Mucosa of rectum (tissue), 2 donors: ENCODE data around the gene UBE2O.

Experiments
- H3K27ac ChIP-seq, 2 donors: one replicate each; pipeline ENCODE4 v1.7.0; 2013; ENCODE audit warnings: inconsistent platforms in 2 of 2, low read depth in 2 of 2, low read length in 2 of 2
- H3K27me3 ChIP-seq, 2 donors: one replicate each; pipeline ENCODE4 v1.7.0; 2013; ENCODE audit warnings: low read length in 2 of 2; ENCODE audit not compliant: control insufficient read depth in 2 of 2, insufficient read depth in 2 of 2
- H3K36me3 ChIP-seq, 2 donors: one replicate each; pipeline ENCODE4 v1.7.0; 2013; ENCODE audit warnings: low read length in 2 of 2; ENCODE audit not compliant: control insufficient read depth in 2 of 2, insufficient read depth in 2 of 2
- H3K4me1 ChIP-seq, 2 donors: one replicate each; pipeline ENCODE4 v1.7.0; 2013; ENCODE audit warnings: low read length in 2 of 2, mild to moderate bottlenecking in 1 of 2; ENCODE audit not compliant: control insufficient read depth in 2 of 2, insufficient read depth in 2 of 2
- H3K4me3 ChIP-seq, 2 donors: one replicate each; pipeline ENCODE4 v1.7.0; 2013; ENCODE audit warnings: low read length in 2 of 2
- H3K9ac ChIP-seq, 2 donors: one replicate each; pipeline ENCODE4 v1.7.0; 2013; ENCODE audit warnings: low read length in 2 of 2, low read depth in 1 of 2, mild to moderate bottlenecking in 1 of 2
- H3K9me3 ChIP-seq, 2 donors: one replicate each; pipeline ENCODE4 v1.7.0; 2013; ENCODE audit warnings: low read length in 2 of 2; ENCODE audit not compliant: control insufficient read depth in 2 of 2
- donor health status: healthy.
- donor health status: Normal muscosa, but diverticular disease.

Gene UBE2O

GRCh38 chr17:76451506-76451905 lies 1.4 kb downstream of the UBE2O start:
- no peaks in the 10 kb centered on the region for H3K36me3 ChIP-seq
- no peaks in the 10 kb centered on the region for H3K27me3 ChIP-seq
- H3K9ac ChIP-seq, result no peak overlapping the region
- no peaks in the 10 kb centered on the region for H3K9me3 ChIP-seq
- no peak overlapping the region for H3K4me3 ChIP-seq
- H3K4me1 ChIP-seq, result peaks cover 8 to 9% of the 10 kb centered on the region in 2 donors
- no peak overlapping the region for H3K27ac ChIP-seq

GRCh38 chr17:76449126-76449525 lies 3.8 kb downstream of the UBE2O start:
- Histone ChIP-seq H3K9ac (no peak overlapping the region), H3K36me3 (no peaks in the 10 kb centered on the region), H3K27me3 (no peaks in the 10 kb centered on the region), H3K4me1 (peaks cover 8 to 9% of the 10 kb centered on the region in 2 donors), H3K27ac (no peak overlapping the region), H3K4me3 (no peak overlapping the region), H3K9me3 (no peaks in the 10 kb centered on the region)

GRCh38 chr17:76447931-76448652 lies 4.9 kb downstream of the UBE2O start:
- H3K36me3 ChIP-seq, result no peaks in the 10 kb centered on the region
- H3K4me3 ChIP-seq, result no peak overlapping the region
- H3K9ac ChIP-seq, result no peak overlapping the region
- H3K27me3 ChIP-seq, result no peaks in the 10 kb centered on the region
- peaks cover 8 to 9% of the 10 kb centered on the region in 2 donors for H3K4me1 ChIP-seq
- no peak overlapping the region for H3K27ac ChIP-seq
- H3K9me3 ChIP-seq, result no peaks in the 10 kb centered on the region

- Histone ChIP-seq H3K36me3 (no peaks in the 10 kb centered on the region), H3K4me3 (no peak overlapping the region), H3K9me3 (no peaks in the 10 kb centered on the region), H3K4me1 (peaks cover under 1 to 3% of the 10 kb centered on the region in 2 donors), H3K9ac (no peak overlapping the region), H3K27ac (no peak overlapping the region), H3K27me3 (no peaks in the 10 kb centered on the region)
These were observed 6.3 kb downstream of the UBE2O start for GRCh38 chr17:76446449-76447231.

- Histone ChIP-seq H3K9me3 (no peaks in the 10 kb centered on the region), H3K36me3 (no peaks in the 10 kb centered on the region), H3K27me3 (no peaks in the 10 kb centered on the region), H3K9ac (no peak overlapping the region), H3K27ac (no peak overlapping the region), H3K4me3 (no peak overlapping the region), H3K4me1 (no peaks in the 10 kb centered on the region)
These were observed 7.1 kb downstream of the UBE2O start for GRCh38 chr17:76445697-76446448.

GRCh38 chr17:76444518-76445311 lies 8.2 kb downstream of the UBE2O start:
- H3K9ac ChIP-seq, result no peak overlapping the region
- no peaks in the 10 kb centered on the region for H3K27me3 ChIP-seq
- H3K27ac ChIP-seq, result no peak overlapping the region
- no peaks in the 10 kb centered on the region for H3K9me3 ChIP-seq
- H3K36me3 ChIP-seq, result no peaks in the 10 kb centered on the region
- H3K4me1 ChIP-seq, result no peaks in the 10 kb centered on the region
- H3K4me3 ChIP-seq, result no peak overlapping the region

DNA sequence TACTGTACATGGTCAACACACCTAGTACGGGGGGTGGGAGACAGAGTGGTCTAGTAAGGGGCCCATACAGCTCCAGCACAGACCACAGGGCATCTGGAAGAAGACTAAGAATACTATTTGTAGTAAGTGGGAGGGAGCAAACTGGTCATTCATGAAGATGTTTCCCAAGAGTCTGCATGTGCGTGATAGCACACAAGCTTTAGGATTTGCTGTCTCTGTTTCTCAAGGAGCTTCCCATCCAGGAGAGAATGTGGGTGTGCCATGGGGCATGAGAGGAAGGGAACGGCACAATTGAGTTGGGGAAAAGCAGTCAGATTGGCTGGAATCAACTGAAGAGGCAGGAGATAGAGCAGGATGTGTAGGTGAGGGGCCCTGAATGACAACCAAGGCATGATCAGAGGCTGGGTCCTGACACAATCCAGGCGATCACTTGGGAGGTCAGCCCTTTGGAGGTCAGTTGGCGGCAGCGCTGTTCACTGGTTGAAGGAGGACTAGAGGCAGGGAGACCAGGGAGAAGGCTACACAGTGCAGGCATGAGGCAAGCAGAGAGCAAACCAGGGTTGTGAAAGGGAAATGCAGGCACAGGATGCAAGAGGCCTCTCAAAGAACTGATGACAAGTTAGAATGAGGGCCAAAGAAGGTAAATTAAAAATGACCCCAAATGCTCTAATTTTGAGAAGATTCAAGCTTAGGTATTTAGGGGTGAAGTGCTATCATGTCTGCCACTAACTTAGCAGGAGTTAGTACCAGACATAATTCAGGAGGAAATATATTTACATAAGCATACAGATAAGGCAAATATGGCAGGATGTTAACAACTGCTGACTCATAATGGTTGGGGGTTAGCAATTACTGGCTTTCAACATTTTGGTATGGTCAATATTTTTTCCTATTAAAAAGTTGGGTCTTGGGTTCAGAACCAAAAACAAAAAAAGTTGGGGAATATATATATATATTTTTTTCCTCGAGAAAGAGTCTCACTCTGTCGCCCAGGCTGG lies 10.3 kb downstream of the UBE2O start:
- H3K4me3 ChIP-seq, result no peak overlapping the region
- H3K27me3 ChIP-seq, result no peaks in the 10 kb centered on the region
- no peaks in the 10 kb centered on the region for H3K9me3 ChIP-seq
- H3K27ac ChIP-seq, result no peak overlapping the region
- H3K36me3 ChIP-seq, result no peaks in the 10 kb centered on the region
- no peak overlapping the region for H3K9ac ChIP-seq
- no peaks in the 10 kb centered on the region for H3K4me1 ChIP-seq

GRCh38 chr17:76441686-76442340 lies 11.1 kb downstream of the UBE2O start:
- no peaks in the 10 kb centered on the region for H3K36me3 ChIP-seq
- no peaks in the 10 kb centered on the region for H3K4me1 ChIP-seq
- H3K4me3 ChIP-seq, result no peak overlapping the region
- H3K27ac ChIP-seq, result no peak overlapping the region
- H3K9ac ChIP-seq, result no peak overlapping the region
- no peaks in the 10 kb centered on the region for H3K9me3 ChIP-seq
- H3K27me3 ChIP-seq, result no peaks in the 10 kb centered on the region
